K562 (cell line): ENCODE results near the gene EIF2AK2. TPM values are rescaled to one million over a fixed set of nuclear protein-coding genes. Genes with fewer than 3 reads are reported as not detected.

Experiments used
- ATAC-seq: fragments of 200-7000 bp; cut with Tn5 transposase; 3 replicates; pipeline ENCODE4 v1.9.1; 2020; ENCODE audit warnings: moderate library complexity
- BruUV-seq: library from RNA; stranded (reverse); fragments of 400-500 nt; replicated peaks from 2 replicates; lab custom pipeline; 2021; lab: Mats Ljungman, UMichigan
- CTCF ChIA-PET: fragments of 300-600 bp; formaldehyde crosslinking; extraction: SDS; loops from one replicate; lab custom pipeline; 2021; ENCODE audit warnings: low intra/inter-chr PET ratio; lab: Yijun Ruan, JAX
- POLR2A ChIA-PET: fragments of 300-600, 350-650 bp; sonication (Branson Sonifier 250); formaldehyde crosslinking; extraction: SDS; loops from one replicate; lab custom pipeline; 2021; ENCODE audit warnings: antibody characterized with exemption, inconsistent platforms; lab: Yijun Ruan, JAX
- DNase-seq, 4 experiments: peaks; one replicate each; pipeline versions ENCODE4 v3.0.0 to v3.0.0-alpha.2; 2011 to 2018; ENCODE audit warnings: low spot score in 3 of 4, mixed read lengths in 3 of 4; ENCODE audit errors: extremely low read depth in 1 of 4
- FAIRE-seq: peaks from 2 replicates; lab custom pipeline; 2011; peaks lifted over from hg19 to GRCh38; lab: Jason Lieb, UNC
- H2AFZ ChIP-seq: 2 replicates; pipeline ENCODE4 v1.6.0; 2011; ENCODE audit warnings: low read depth, low read length, control low read depth, inconsistent platforms
- H3K27ac ChIP-seq: fragments of 200-600 bp; 3 replicates; pipeline ENCODE4 v1.8.0; 2011; ENCODE audit warnings: low read depth, mild to moderate bottlenecking, control low read depth, inconsistent platforms, low read length, moderate library complexity, mixed read lengths; ENCODE audit errors: extremely low read depth
- H3K27me3 ChIP-seq, 2 experiments: fragments of 300-600 bp in 1 of 2; 2 replicates in 1 of 2; 3 replicates in 1 of 2; pipeline versions ENCODE4 v1.6.0 to v1.8.0; 2011; ENCODE audit warnings: inconsistent platforms in 2 of 2, low read length in 2 of 2, mild to moderate bottlenecking in 1 of 2, mixed read lengths in 1 of 2, moderate library complexity in 1 of 2; ENCODE audit not compliant: control insufficient read depth in 2 of 2, insufficient read depth in 2 of 2
- H3K36me3 ChIP-seq: fragments of 300-600 bp; 3 replicates; pipeline ENCODE4 v1.8.0; 2011; ENCODE audit warnings: mild to moderate bottlenecking, low read length, inconsistent platforms; ENCODE audit not compliant: control insufficient read depth, insufficient read depth
- H3K4me1 ChIP-seq, 2 experiments: fragments of 200-600 bp in 1 of 2; replicated peaks in 1 of 2; 2 replicates in 1 of 2; 3 replicates in 1 of 2; pipeline versions ENCODE4 v1.5.1 to v1.8.0; 2011; ENCODE audit warnings: inconsistent platforms in 2 of 2, low read length in 2 of 2, mild to moderate bottlenecking in 1 of 2, mixed read lengths in 1 of 2, moderate library complexity in 1 of 2; ENCODE audit not compliant: control insufficient read depth in 2 of 2, insufficient read depth in 2 of 2
- H3K4me2 ChIP-seq: 2 replicates; pipeline ENCODE4 v1.6.1; 2011; ENCODE audit warnings: low read length, control low read depth, inconsistent platforms, mixed read lengths; ENCODE audit not compliant: insufficient read depth
- H3K4me3 ChIP-seq: fragments of 200-600 bp; sonication (generic), shearing (Covaris generic); 2 replicates; pipeline ENCODE4 v1.5.1; 2016; ENCODE audit warnings: control low read depth, inconsistent platforms
- H3K79me2 ChIP-seq: fragments of 200-600 bp; 3 replicates; pipeline ENCODE4 v1.8.0; 2011; ENCODE audit warnings: low read length, inconsistent platforms; ENCODE audit not compliant: control insufficient read depth, insufficient read depth
- H3K9ac ChIP-seq, 2 experiments: 2 replicates each; pipeline versions ENCODE4 v1.6.0 to v1.6.1; 2011; ENCODE audit warnings: low read depth in 2 of 2, low read length in 2 of 2, control low read depth in 1 of 2, inconsistent platforms in 1 of 2, mild to moderate bottlenecking in 1 of 2, mixed read lengths in 1 of 2; ENCODE audit not compliant: insufficient read depth in 1 of 2
- H3K9me1 ChIP-seq: one replicate; pipeline ENCODE4 v1.6.0; 2011; ENCODE audit warnings: inconsistent platforms, mild to moderate bottlenecking, low read length, moderate library complexity; ENCODE audit not compliant: control insufficient read depth, insufficient read depth
- H3K9me3 ChIP-seq: replicated peaks from 2 replicates; pipeline ENCODE4 v1.5.1; 2011; ENCODE audit warnings: low read depth, low read length, inconsistent platforms; ENCODE audit not compliant: control insufficient read depth, insufficient read depth
- H4K20me1 ChIP-seq: replicated peaks from 2 replicates; pipeline ENCODE4 v1.6.1; 2011; ENCODE audit warnings: low read length, inconsistent platforms, mixed read lengths; ENCODE audit not compliant: control insufficient read depth, insufficient read depth
- GATA2 ChIP-seq: sonication (generic); formaldehyde crosslinking; IDR thresholded peaks from 2 replicates; pipeline ENCODE4 v1.4.0; 2020; ENCODE audit warnings: mild to moderate bottlenecking, missing genetic modification reagents
- TRIM24 ChIP-seq, 2 experiments: fragments of 450-650 bp; IDR thresholded peaks; 2 replicates each; pipeline ENCODE4 v1.6.1; 2016
- TRIM28 ChIP-seq: fragments of 450-650 bp; IDR thresholded peaks from 2 replicates; pipeline ENCODE4 v1.6.1; 2017
- ZBTB9 ChIP-seq: fragments of 450-650 bp; formaldehyde crosslinking; IDR thresholded peaks from 2 replicates; pipeline ENCODE4 v1.4.0; 2020; ENCODE audit warnings: mild to moderate bottlenecking, moderate library complexity
- ZSCAN29 ChIP-seq: fragments of 450-650 bp; IDR thresholded peaks from 2 replicates; pipeline ENCODE4 v1.6.1; 2017
- WGBS: fragments of 100-300 bp; shearing (Covaris generic); methylation state at CpG from one replicate; pipeline ENCODE4 v1.1.6; 2016; ENCODE audit warnings: low coverage, mixed read lengths; ENCODE audit not compliant: insufficient coverage; ENCODE audit errors: missing lambda C conversion rate; 5-methylcytosine and 5-hydroxymethylcytosine counted together
- in situ Hi-C: fragments of 300-500 bp; cut with MboI; formaldehyde crosslinking; loops from 4 replicates; pipeline ENCODE4 v1.15.0; 2018; ENCODE audit warnings: inconsistent platforms, mixed read lengths
- intact Hi-C: fragments of 100-400 bp; cut with micrococcal nuclease; formaldehyde crosslinking; loops from 2 replicates; pipeline ENCODE4 v1.14.2; 2022
- polyA plus RNA-seq, 8 experiments: library from polyadenylated mRNA; depleted of rRNA in 4 of 8; stranded (reverse) in 5 of 8; unstranded in 3 of 8; fragments of >200 nt; fragmentation: Nextera tagmentation in 2 of 8; fragmentation: Illumina TruSeq in 1 of 8; extraction: Ambion mirVana in 2 of 8; extraction: Trizol in 1 of 8; gene quantifications; 2 replicates each; pipeline versions ENCODE4 v1.2.1 to v1.2.3, GENCODE V29; 2011 to 2014; ENCODE audit warnings: inconsistent platforms in 1 of 8, missing spikeins in 1 of 8
- total RNA-seq, 7 experiments: library from RNA; depleted of rRNA in 6 of 7; stranded (reverse); fragments of >200 nt in 6 of 7; fragmentation: Illumina TruSeq in 2 of 7; extraction: Trizol in 2 of 7; gene quantifications; 2 replicates each; pipeline versions ENCODE4 v1.2.1 to v1.2.3, GENCODE V29; 2011 to 2021; ENCODE audit warnings: low replicate concordance in 1 of 7
- TF ChIP-seq, protein P1 (sequence below): fragments of 450-650 bp; IDR thresholded peaks from 2 replicates; pipeline ENCODE4 v1.6.1; 2018; ENCODE audit warnings: mild to moderate bottlenecking, low read depth; ENCODE audit not compliant: partially characterized antibody

EIF2AK2 gene
- total and polyA plus RNA-seq, 9 of the 15 experiments (the other 6 are each of a cell fraction or from before 2014, with no cell fraction given), result 3.8 to 19.5 (median 13.3) TPM

- Histone ChIP-seq H3K27ac (no peak overlapping the region), H3K9me1 (no peaks in the 10 kb centered on the region), H3K79me2 (no peaks in the 10 kb centered on the region), H3K27me3 (no peaks in the 10 kb centered on the region), H3K4me1 (no peaks in the 10 kb centered on the region), H3K4me3 (no peak overlapping the region), H4K20me1 (no peaks in the 10 kb centered on the region), H3K36me3 (no peaks in the 10 kb centered on the region), H3K9ac (no peak overlapping the region), H3K9me3 (peaks cover 8% of the 10 kb centered on the region), H3K4me2 (no peak overlapping the region), H2AFZ (no peak overlapping the region)
- FAIRE-seq (no peak), ATAC-seq (no peak), DNase-seq (no peak)
- CTCF ChIA-PET, result no interaction called here
- no peak for TF ChIP-seq ZSCAN29
- no peak for TF ChIP-seq GATA2 (CRISPR knock-in tag)
- intact Hi-C loops (loop anchor here (5.0 to 10.0 kb wide), 4 partner anchors 115 to 707 kb away; no protein-coding TSS in a partner anchor), in situ Hi-C loops (no loop called here)
- 57% methylated on average over 3 of the region's 3 CpGs for WGBS
- POLR2A ChIA-PET, result no interaction called here
- no TSS peak for BruUV-seq
Measured at GRCh38 chr2:37167636-37168180, 10.9 kb upstream of the EIF2AK2 start.

DNA sequence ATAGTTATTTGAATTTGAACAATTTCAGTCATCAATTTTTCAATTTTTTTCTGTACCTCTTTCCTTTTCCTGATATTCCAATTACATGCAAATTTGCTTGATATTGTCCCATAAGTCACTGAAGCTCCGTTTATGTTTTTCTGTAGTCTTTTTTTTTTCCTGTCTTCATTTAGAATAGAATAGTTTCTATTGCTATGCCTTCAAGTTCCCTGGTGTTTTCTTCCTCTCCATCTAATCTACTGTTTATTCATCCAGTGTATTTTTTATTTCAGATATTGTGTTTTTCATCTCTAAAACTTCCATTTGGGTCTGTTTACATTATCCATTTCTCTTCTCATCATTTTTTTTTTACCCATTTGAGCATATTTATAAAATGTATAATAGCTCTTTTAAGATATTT, 8.0 kb upstream of the EIF2AK2 start:
- Histone ChIP-seq H3K27ac (no peak overlapping the region), H3K27me3 (no peaks in the 10 kb centered on the region), H3K36me3 (no peaks in the 10 kb centered on the region), H3K4me1 (no peaks in the 10 kb centered on the region), H3K4me3 (no peak overlapping the region), H3K9me3 (peaks cover 8% of the 10 kb centered on the region), H3K9me1 (no peaks in the 10 kb centered on the region), H2AFZ (no peak overlapping the region), H3K9ac (no peak overlapping the region), H3K4me2 (no peak overlapping the region), H3K79me2 (no peaks in the 10 kb centered on the region), H4K20me1 (no peaks in the 10 kb centered on the region)
- DNase-seq (no peak), FAIRE-seq (no peak), ATAC-seq (no peak)
- intact Hi-C loops (loop anchor here (5.0 to 10.0 kb wide), 4 partner anchors 118 to 710 kb away; no protein-coding TSS in a partner anchor), in situ Hi-C loops (no loop called here)
- ChIA-PET CTCF (interaction anchor here (0.5 to 0.7 kb wide), 2 partner anchors 164 to 305 kb away, joined by 3 read pairs; no protein-coding TSS in a partner anchor), POLR2A (no interaction called here)
- WGBS, result 0% methylated on average over 1 of the region's 1 CpG
- TF ChIP-seq ZBTB9, result no peak
- TF ChIP-seq TRIM24 (IDR thresholded peaks at IDR 0.05), result 0 out of 4 replicates have a peak, but pooled peaks of 1 of the 2 experiments have one; percentile 22
- TF ChIP-seq, protein P1, sequence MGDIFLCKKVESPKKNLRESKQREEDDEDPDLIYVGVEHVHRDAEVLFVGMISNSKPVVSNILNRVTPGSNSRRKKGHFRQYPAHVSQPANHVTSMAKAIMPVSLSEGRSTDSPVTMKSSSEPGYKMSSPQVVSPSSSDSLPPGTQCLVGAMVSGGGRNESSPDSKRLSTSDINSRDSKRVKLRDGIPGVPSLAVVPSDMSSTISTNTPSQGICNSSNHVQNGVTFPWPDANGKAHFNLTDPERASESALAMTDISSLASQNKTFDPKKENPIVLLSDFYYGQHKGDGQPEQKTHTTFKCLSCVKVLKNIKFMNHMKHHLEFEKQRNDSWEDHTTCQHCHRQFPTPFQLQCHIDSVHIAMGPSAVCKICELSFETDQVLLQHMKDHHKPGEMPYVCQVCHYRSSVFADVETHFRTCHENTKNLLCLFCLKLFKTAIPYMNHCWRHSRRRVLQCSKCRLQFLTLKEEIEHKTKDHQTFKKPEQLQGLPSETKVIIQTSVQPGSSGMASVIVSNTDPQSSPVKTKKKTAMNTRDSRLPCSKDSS, result peak; percentile 54
- peak; percentile 71; the same call in 1 of the 2 replicates for TF ChIP-seq TRIM28
- no TSS peak for BruUV-seq
